Activated CD8-positive, alpha-beta T cell treated with anti-CD3 and anti-CD28 coated beads for 36 hours (primary cell): ENCODE data around the gene SLC27A1. TPM values are rescaled to one million over a fixed set of nuclear protein-coding genes. Genes with fewer than 3 reads are reported as not detected.
"Not testable (repeated sequence)": the region's sequence is repeated elsewhere in the genome, so short reads cannot be mapped to it uniquely, and the experiment has no call there.

ENCODE experiments used
- ATAC-seq: fragments of 200-7000 bp; cut with Tn5 transposase; one replicate; pipeline ENCODE4 v1.10.0; 2021; ENCODE audit warnings: mild to moderate bottlenecking, moderate library complexity
- CTCF ChIA-PET: fragments of 350-600 bp; sonication (Branson Sonifier 250); formaldehyde crosslinking; loops from one replicate; lab custom pipeline; 2021; ENCODE audit warnings: antibody characterized with exemption; lab: Charles Lee
- POLR2A ChIA-PET: fragments of 350-600 bp; sonication (Branson Sonifier 250); formaldehyde crosslinking; loops from one replicate; lab custom pipeline; 2021; ENCODE audit warnings: antibody characterized with exemption; lab: Charles Lee
- DNase-seq: peaks from one replicate; pipeline ENCODE4 v3.0.0-alpha.2; 2020
- H3K27ac Mint-ChIP-seq: one replicate; pipeline ENCODE4 v1.8.0; 2021; ENCODE audit warnings: mild to moderate bottlenecking, mixed read lengths
- H3K27me3 Mint-ChIP-seq: one replicate; pipeline ENCODE4 v1.8.0; 2021; ENCODE audit warnings: mixed read lengths
- H3K36me3 Mint-ChIP-seq: one replicate; pipeline ENCODE4 v1.8.0; 2021; ENCODE audit warnings: low read depth, mixed read lengths
- H3K4me1 Mint-ChIP-seq: one replicate; pipeline ENCODE4 v1.8.0; 2021; ENCODE audit warnings: low read depth, mixed read lengths
- H3K4me3 Mint-ChIP-seq: one replicate; pipeline ENCODE4 v1.8.0; 2021; ENCODE audit warnings: mild to moderate bottlenecking, moderate library complexity, mixed read lengths
- H3K9me3 Mint-ChIP-seq: one replicate; pipeline ENCODE4 v1.8.0; 2021; ENCODE audit warnings: mixed read lengths
- intact Hi-C: fragments of 100-400 bp; cut with micrococcal nuclease; formaldehyde crosslinking; loops from one replicate; pipeline ENCODE4 v1.10.0; 2022
- total RNA-seq, 2 experiments: library from RNA; stranded (reverse); gene quantifications; one replicate each; pipeline ENCODE4 v1.2.3, GENCODE V29; 2021
- TF ChIP-seq, protein P1 (sequence below): fragments of 200-600 bp; IDR thresholded peaks from one replicate; pipeline ENCODE4 v1.8.0; 2022; ENCODE audit warnings: antibody characterized with exemption, mild to moderate bottlenecking

The SLC27A1 gene
- total RNA-seq, 2 experiments from 2014 or later: 3.5 to 3.6 TPM

DNA sequence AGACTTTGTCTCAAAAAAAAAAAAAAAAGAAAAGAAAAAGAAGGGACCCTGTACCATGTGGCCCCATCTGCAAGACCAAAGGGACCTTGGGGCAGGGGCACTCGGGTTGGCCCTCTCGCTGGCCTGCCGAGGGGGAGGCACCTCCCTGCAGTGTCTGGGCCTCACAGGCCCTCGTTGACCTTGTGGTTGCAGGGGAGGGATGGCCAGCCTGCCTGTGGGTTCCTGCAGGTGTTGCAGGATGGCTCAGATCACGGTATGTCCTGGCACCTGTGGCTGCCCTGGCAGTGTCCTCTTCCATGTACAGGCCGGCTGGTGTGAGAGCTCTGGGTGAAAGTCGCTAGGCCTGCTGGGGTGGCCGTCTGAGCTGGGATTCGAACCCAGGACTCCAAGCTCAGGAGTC lies 36.4 kb downstream of the SLC27A1 start:
- TF ChIP-seq, protein P1, sequence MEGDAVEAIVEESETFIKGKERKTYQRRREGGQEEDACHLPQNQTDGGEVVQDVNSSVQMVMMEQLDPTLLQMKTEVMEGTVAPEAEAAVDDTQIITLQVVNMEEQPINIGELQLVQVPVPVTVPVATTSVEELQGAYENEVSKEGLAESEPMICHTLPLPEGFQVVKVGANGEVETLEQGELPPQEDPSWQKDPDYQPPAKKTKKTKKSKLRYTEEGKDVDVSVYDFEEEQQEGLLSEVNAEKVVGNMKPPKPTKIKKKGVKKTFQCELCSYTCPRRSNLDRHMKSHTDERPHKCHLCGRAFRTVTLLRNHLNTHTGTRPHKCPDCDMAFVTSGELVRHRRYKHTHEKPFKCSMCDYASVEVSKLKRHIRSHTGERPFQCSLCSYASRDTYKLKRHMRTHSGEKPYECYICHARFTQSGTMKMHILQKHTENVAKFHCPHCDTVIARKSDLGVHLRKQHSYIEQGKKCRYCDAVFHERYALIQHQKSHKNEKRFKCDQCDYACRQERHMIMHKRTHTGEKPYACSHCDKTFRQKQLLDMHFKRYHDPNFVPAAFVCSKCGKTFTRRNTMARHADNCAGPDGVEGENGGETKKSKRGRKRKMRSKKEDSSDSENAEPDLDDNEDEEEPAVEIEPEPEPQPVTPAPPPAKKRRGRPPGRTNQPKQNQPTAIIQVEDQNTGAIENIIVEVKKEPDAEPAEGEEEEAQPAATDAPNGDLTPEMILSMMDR: no peak
- no peaks in the 10 kb centered on the region for H3K27me3 Mint-ChIP-seq
- intact Hi-C loops: no loop called here
- no peak for ATAC-seq
- no peaks in the 10 kb centered on the region for H3K9me3 Mint-ChIP-seq
- DNase-seq: no peak
- peaks cover 21% of the 10 kb centered on the region for H3K36me3 Mint-ChIP-seq
- H3K4me3 Mint-ChIP-seq: no peak overlapping the region
- no peak overlapping the region for H3K27ac Mint-ChIP-seq
- ChIA-PET POLR2A (no interaction called here), CTCF (interaction anchor here (5.7 kb wide), 1 partner anchor 10 kb away, joined by 31 read pairs; no protein-coding TSS in a partner anchor)
- peaks cover 26% of the 10 kb centered on the region for H3K4me1 Mint-ChIP-seq

DNA sequence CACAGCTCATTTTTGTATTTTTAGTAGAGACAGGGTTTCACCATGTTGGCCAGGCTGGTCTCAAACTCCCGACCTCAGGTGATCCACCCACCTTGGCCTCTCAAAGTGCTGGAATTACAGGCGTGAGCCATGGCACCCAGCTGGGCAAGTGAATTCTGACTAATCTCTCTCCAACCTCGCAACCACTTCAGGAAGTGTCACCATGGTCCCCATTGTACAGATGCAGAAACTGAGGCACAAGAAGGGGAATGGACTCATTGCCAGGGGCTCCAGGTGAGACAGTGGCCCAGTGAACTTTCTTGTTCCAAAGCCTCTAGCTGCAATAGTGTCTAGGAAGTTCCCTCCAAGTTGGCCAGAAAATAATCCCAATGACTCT lies 38.2 kb downstream of the SLC27A1 start:
- ChIA-PET POLR2A (interaction anchor here (1.2 kb wide), 1 partner anchor 48 kb away, joined by 5 read pairs; the partner anchor contains the start of gene COLGALT1), CTCF (interaction anchor here (5.7 kb wide), 1 partner anchor 12 kb away, joined by 31 read pairs; no protein-coding TSS in a partner anchor)
- H3K9me3 Mint-ChIP-seq, H3K27me3 Mint-ChIP-seq, ATAC-seq, intact Hi-C loops, DNase-seq, H3K4me3 Mint-ChIP-seq: not testable (repeated sequence)
- H3K27ac Mint-ChIP-seq: peak overlapping the region; percentile 76
- H3K36me3 Mint-ChIP-seq: peaks cover 25% of the 10 kb centered on the region
- H3K4me1 Mint-ChIP-seq: peaks cover 28% of the 10 kb centered on the region

DNA sequence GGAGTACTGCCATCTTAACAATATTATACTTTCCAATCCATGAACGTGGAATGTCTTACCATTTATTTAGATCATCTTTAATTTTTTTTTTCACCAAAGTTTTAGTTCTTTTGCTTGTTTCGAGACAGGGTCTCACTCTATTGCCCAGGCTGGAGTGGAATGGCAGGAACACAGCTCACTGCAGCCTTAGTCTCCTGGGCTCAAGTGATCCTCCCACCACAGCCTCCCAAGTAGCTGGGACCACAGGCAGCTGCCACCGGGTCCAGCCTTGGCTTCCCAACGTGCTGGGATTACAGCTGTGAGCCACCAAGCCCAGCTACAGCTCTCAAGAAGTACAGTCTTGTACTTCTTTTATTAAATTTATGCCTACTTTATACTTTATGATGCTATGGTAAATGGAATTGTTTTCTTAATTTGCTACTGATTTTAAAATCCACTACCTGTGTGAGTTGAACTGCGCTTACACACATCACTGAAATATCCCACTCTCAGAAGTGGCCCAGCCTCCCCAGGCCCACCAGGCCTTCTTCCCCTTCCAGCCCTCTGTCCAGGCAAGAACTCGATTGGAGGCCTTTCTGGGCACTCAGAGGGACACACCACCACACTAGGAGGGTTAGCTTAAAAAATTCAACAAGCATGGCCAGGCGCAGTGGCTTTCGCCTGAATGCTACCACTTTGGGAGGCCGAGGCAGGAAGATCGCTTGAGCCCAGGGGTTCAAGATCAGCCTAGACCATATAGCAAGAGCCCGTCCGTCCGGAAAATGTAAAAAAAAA lies 40.1 kb downstream of the SLC27A1 start:
- POLR2A ChIA-PET: interaction anchor here (0.7 to 4.2 kb wide), 6 partner anchors 10 to 106 kb away, joined by 3 to 26 read pairs (median 6); partner anchors contain the start of gene MVB12A
- H3K9me3 Mint-ChIP-seq: no peaks in the 10 kb centered on the region
- ATAC-seq (no peak), DNase-seq (no peak)
- H3K36me3 Mint-ChIP-seq: peaks cover 25% of the 10 kb centered on the region
- H3K4me3 Mint-ChIP-seq: peak overlapping the region; percentile 87
- intact Hi-C loops: no loop called here
- peaks cover 28% of the 10 kb centered on the region for H3K4me1 Mint-ChIP-seq
- no peaks in the 10 kb centered on the region for H3K27me3 Mint-ChIP-seq
- TF ChIP-seq, protein P1: no peak
- H3K27ac Mint-ChIP-seq: peak overlapping the region; percentile 94
- CTCF ChIA-PET: interaction anchor here (1.0 to 2.6 kb wide), 3 partner anchors 14 to 44 kb away, joined by 3 to 30 read pairs (median 4); no protein-coding TSS in a partner anchor

DNA sequence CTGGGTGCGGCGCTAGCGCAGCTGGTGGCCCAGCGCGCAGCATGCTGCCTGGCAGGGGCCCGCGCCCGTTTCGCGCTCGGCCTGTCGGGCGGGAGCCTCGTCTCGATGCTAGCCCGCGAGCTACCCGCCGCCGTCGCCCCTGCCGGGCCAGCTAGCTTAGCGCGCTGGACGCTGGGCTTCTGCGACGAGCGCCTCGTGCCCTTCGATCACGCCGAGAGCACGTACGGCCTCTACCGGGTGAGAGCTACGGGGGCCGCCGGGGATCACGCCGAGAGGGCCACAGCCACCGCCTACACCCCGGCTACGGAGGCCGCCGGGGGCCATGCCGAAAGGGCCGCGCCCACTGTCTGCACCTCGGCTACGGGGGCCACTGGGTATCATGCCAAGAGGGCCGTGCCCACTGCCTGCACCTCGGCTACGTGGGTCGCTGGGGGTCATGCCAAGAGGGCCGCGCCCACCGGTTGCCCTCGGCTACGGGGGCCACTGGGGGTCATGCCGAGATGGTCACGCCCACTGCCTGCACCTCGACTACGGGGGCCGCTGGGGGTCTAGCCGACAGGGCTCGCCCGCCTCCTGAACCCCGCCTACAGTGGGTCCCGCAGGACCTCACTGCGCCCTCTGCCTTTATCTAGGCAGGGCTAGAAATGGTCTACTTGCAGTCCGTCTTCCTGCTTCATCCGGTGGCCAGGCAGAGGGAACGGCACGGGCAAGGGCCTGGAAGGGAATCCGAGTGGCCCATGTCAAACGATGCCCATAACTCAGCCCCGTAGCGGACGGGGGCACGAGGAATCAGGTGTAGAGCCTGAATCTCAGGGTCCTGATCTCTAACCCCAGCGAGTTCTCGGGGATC lies 41.6 kb downstream of the SLC27A1 start:
- POLR2A ChIA-PET: interaction anchor here (0.6 to 4.2 kb wide), 13 partner anchors 10 to 397 kb away, joined by 3 to 26 read pairs (median 3); partner anchors contain the start of genes FCHO1 and MVB12A
- H3K27me3 Mint-ChIP-seq: no peaks in the 10 kb centered on the region
- H3K4me3 Mint-ChIP-seq: peak overlapping the region; percentile 87
- DNase-seq (peak; percentile 96), ATAC-seq (peak; percentile 76)
- no peaks in the 10 kb centered on the region for H3K9me3 Mint-ChIP-seq
- H3K36me3 Mint-ChIP-seq: peaks cover 37% of the 10 kb centered on the region
- CTCF ChIA-PET: interaction anchor here (1.0 to 2.6 kb wide), 5 partner anchors 10 to 45 kb away, joined by 3 to 30 read pairs (median 4); no protein-coding TSS in a partner anchor
- H3K27ac Mint-ChIP-seq: peak overlapping the region; percentile 94
- TF ChIP-seq, protein P1: no peak
- intact Hi-C loops: loop anchor here (1.0 kb wide), 1 partner anchor 43 kb away; the partner anchor contains the start of gene COLGALT1
- peaks cover 28% of the 10 kb centered on the region for H3K4me1 Mint-ChIP-seq

DNA sequence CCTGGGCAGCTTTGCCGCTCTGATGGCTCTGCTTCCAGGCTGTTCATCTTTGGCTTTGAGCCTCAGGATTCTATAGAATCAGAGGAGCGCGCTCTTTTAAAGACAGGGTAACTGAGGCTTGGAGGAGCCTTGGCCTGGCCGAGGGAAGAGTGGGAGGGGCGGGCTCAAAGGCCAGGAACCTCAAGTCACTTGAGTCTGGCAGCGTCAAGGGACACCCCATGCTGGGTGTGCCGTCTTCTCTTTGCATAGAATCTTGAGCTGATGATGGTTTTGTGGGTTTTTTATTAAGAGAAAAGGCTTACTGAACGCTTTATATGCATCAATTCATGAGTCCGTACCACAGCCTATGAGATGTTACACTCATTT lies 42.2 kb downstream of the SLC27A1 start:
- intact Hi-C loops: loop anchor here (1.0 kb wide), 1 partner anchor 43 kb away; the partner anchor contains the start of gene COLGALT1
- H3K9me3 Mint-ChIP-seq: peaks cover 5% of the 10 kb centered on the region
- peak overlapping the region; percentile 87 for H3K4me3 Mint-ChIP-seq
- no peak for DNase-seq
- peak overlapping the region; percentile 91 for H3K27ac Mint-ChIP-seq
- no peaks in the 10 kb centered on the region for H3K27me3 Mint-ChIP-seq
- peaks cover 43% of the 10 kb centered on the region for H3K36me3 Mint-ChIP-seq
- TF ChIP-seq, protein P1: no peak
- ATAC-seq: no peak
- peaks cover 27% of the 10 kb centered on the region for H3K4me1 Mint-ChIP-seq
- POLR2A ChIA-PET: interaction anchor here (0.6 to 4.2 kb wide), 6 partner anchors 9 to 397 kb away, joined by 3 to 26 read pairs (median 3); a partner anchor contains a TSS
- CTCF ChIA-PET: interaction anchor here (1.0 to 2.6 kb wide), 4 partner anchors 10 to 17 kb away, joined by 3 to 30 read pairs (median 6); no protein-coding TSS in a partner anchor
